OCI-LY7 (cell line): Measurements from ENCODE around the gene NHS.

Source experiments
- EZH2phosphoT487 ChIP-seq: fragments of 200-600 bp; sonication (generic); IDR thresholded peaks from 2 replicates; pipeline ENCODE4 v1.6.1; 2018; ENCODE audit warnings: low read depth, borderline replicate concordance, mild to moderate bottlenecking, mixed run types, antibody characterized with exemption, low read length, moderate library complexity, mixed read lengths
- TF ChIP-seq, protein P1 (sequence below): fragments of 200-600 bp; sonication (generic); conservative IDR thresholded peaks from 2 replicates; pipeline ENCODE4 v1.5.1; 2014; ENCODE audit warnings: mild to moderate bottlenecking, antibody characterized with exemption, low read length, moderate library complexity, mixed read lengths

DNA sequence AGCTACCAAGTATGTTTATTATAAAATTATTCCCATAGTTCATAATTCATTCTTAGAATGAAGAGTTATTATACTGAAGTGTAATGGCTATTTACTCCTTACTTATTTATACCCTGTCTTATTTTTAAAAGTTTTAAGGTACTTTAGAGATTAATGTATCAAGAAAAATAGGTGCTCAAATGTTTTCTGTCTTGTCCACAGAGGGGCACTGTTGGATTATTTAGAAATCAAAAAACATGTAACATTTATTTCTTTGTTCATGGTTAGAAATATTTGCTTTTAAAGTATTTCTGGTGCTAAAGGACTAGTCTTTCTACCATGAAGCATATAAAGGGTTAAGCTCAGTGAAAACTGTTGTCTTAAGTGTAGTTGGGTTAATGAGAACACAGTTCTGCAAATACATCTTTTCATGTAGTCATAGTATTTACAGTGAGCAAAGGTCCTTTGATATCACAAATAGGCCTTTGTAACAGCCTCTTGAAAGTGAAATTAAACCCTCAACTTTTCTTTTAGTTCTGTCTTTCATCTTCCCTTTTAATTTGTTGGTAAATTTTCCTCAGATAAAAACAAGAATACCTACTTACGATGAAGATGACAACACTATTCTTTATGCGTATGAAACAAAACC is 370.0 kb downstream of the NHS start:
- TF ChIP-seq, protein P1, sequence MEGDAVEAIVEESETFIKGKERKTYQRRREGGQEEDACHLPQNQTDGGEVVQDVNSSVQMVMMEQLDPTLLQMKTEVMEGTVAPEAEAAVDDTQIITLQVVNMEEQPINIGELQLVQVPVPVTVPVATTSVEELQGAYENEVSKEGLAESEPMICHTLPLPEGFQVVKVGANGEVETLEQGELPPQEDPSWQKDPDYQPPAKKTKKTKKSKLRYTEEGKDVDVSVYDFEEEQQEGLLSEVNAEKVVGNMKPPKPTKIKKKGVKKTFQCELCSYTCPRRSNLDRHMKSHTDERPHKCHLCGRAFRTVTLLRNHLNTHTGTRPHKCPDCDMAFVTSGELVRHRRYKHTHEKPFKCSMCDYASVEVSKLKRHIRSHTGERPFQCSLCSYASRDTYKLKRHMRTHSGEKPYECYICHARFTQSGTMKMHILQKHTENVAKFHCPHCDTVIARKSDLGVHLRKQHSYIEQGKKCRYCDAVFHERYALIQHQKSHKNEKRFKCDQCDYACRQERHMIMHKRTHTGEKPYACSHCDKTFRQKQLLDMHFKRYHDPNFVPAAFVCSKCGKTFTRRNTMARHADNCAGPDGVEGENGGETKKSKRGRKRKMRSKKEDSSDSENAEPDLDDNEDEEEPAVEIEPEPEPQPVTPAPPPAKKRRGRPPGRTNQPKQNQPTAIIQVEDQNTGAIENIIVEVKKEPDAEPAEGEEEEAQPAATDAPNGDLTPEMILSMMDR = peak; percentile 62
- no peak for TF ChIP-seq EZH2phosphoT487
